Hematopoietic multipotent progenitor cell (in vitro differentiated cells): ENCODE measurements around the gene FBXO8. TPM values are rescaled to one million over a fixed set of nuclear protein-coding genes. Genes with fewer than 3 reads are reported as not detected.

ENCODE experiments used
- DNase-seq, 3 donors: peaks; one replicate each; pipeline ENCODE4 v3.0.0-alpha.2; 2011 to 2015; ENCODE audit warnings: low read depth in 2 of 3, low spot score in 2 of 3
- total RNA-seq: library from RNA; depleted of rRNA; stranded (reverse); fragments of >200 nt; gene quantifications from one replicate; pipeline ENCODE4 v1.2.3, GENCODE V29; 2012

Gene FBXO8
- total RNA-seq, 1 donor = 10.5 TPM

- no peak for DNase-seq
These were observed 71.4 kb downstream of the FBXO8 start for GRCh38 chr4:174212061-174212460.

DNA sequence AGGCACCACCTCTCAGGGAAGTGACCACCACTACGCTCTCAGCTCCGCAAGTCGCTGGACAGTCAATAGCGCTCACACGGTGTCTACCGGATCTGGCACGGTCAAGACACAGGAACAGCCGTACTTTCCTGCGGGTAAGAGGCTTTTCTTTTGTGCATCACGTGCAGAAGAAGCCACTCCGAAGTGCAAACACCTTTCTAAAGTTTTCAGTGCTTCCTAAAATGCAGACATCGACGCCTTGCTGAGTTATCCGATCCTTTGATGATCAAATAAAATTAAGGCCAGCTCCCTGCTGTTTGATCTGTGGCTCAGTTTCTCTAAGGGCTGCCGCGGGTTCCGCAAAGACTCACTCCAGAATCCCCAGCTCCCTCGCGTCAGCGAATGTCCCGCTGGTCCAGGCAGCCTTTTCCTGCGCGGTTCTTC, 71.8 kb downstream of the FBXO8 start:
- DNase-seq = no peak

DNA sequence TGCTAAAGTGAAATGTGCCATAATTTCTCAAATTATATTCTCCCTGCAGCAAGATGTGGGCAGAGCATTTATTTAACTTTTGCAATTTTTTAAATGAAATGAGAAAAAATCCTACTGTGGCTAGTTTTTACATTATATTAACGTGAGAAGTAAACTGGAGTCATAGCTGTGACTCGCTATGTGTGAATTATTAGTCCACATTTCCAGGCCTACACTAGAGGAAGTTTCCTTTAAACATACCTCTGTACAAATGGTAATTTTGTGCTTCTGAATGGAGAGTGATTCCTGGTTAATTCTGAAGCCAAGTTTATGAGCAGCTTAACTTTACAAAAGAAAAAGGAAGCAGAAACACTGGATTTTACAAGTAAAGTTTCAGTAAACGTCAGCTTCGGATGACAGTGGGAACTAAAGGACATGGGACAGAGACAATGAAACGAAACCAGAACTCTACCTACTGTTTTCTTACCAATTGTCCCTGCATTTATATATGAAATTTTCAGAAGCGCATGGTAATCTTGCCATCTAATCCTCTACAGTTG, 72.4 kb downstream of the FBXO8 start:
- DNase-seq = no peak

- DNase-seq = no peak
These were observed 73.1 kb downstream of the FBXO8 start for GRCh38 chr4:174210354-174210753.

DNA sequence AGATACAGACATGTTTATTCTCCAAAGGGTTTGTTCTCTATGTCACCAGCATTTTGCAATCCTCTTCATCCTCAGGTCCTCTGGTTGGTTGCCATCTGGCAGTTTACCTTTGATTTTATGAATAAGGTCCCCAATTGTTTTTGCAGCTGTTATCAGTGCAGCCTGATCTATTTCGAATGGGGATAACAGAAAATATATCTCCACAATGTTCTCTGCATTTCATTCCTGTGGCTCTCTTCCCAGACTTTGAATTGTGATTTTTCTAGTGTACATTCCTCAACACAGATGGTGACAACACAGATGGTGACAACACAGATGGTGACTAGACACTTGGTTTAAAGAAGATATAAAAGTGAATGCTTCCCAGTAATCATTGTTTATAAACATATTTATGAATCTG, 74.1 kb downstream of the FBXO8 start:
- no peak for DNase-seq

DNA sequence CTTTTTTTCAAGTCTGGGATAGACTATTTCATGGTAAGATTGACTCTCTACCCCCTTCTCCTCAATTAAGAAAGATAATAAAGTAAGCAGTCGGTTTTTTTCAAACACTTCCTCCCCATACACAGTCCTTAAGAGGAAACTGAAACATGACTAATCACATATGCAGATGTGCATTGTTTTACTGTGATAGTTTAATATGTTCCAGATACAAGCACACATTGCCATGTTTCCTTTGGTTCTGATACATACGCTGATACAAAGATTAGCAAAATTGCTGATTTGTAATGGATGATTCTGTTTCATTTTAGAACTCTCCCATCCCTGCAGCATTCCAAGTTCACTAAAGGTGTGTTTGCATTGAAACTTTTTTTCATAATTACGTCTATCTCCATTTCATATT, 76.1 kb downstream of the FBXO8 start:
- DNase-seq = peak in 1 of 3 donors; percentile 48

DNA sequence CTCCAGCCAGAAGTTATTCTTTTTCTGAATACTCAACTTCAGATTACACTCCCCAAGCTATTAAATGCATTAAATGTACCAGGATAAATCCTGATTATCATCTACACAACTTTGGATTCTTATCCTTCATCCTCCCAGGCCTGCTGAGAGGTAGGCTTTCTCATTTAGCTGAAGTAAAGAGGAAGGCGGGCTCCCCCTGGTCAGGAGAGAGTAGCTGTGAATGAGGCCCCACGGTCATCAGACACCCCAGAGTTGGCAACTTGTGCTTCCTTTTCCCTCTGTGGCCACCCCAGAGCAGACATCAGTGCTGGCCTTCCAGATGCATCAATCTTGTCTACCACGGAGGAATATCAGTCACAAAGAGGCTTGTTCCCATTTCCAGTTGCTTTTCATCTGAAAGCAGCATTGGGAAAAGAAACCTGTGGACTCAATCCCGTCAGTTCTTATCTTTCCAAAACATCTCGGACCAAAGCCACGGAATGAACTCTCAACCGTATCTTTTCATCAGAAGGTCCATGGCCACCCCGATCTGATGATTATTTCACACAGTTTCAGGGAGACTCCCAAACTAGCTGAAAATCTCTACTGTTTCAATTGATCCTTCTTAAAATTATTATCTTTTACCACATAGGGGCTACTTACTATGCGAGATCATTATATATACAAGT, 79.2 kb downstream of the FBXO8 start:
- no peak for DNase-seq

DNA sequence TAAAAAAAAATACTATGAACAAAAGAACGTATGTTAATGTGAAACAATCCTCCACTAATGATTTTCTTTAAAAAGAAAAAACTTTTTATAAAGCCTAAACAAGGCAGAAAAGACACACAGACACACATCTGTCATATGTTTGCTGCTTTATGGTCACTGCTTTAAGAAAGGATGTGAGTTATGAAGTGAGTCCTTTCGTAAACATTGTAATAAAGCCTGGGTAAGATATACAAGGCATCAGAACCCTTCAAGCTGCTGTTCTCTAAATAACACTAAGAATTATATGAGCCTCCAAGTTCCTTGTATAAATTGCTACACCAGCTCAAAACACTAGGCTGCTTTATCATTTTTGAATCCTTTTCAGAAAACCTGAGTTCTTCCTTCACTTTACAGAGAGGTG, 81.6 kb downstream of the FBXO8 start:
- no peak for DNase-seq

GRCh38 chr4:174199735-174200134, 83.7 kb downstream of the FBXO8 start:
- no peak for DNase-seq

GRCh38 chr4:174198828-174199227, 84.6 kb downstream of the FBXO8 start:
- DNase-seq = no peak

DNA sequence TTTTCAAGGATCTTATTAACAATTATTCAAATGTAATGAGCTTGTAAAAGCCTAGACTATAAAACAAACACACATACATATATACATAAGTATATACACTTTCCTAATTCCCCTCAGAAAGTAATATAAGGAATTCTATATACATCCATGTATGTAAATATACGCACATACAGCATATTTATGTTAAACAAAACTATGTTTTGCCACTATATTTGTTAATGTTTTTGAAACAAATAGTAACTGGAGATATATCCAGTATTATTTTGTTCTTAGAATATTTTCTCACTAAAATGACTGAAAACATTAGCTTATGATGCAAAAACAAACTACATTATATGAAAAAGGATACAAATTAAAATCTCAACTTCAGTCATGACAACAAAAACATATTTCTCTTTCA, 85.1 kb downstream of the FBXO8 start:
- no peak for DNase-seq

GRCh38 chr4:174193438-174194374, 89.8 kb downstream of the FBXO8 start:
- no peak for DNase-seq

DNA sequence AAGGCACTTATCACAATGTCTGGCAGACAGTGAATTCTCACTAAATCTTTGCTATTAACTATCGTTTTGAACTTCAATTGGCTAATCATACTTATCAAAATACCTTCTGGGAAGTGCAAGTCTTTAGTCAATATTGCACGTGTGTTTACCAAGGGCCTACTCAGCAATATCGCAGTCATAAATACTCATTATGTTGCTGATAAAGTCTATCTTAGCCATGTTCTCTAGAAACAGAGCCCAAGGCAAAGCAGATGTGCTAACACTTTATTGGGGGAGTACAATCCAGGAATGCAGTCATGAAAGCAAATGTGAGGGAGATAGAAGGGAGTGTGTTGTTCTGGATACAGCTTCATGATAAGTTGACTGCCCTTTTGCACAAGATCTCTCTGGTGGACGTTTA, 90.5 kb downstream of the FBXO8 start:
- no peak for DNase-seq

- DNase-seq = no peak
These were observed 92.5 kb downstream of the FBXO8 start for GRCh38 chr4:174190832-174191500.

GRCh38 chr4:174189392-174190015, 94.0 kb downstream of the FBXO8 start:
- no peak for DNase-seq

Other genes with a start within 250 kb of the FBXO8 start
- gene CEP44, start 244 bp upstream of the FBXO8 start, total RNA-seq = 4.3 TPM
- 18.3 TPM for gene HPGD, start 238.8 kb upstream of the FBXO8 start, total RNA-seq